Activated naive CD8-positive, alpha-beta T cell treated with anti-CD3 and anti-CD28 coated beads for 36 hours (primary cell): ENCODE data around the gene ADRB2. TPM values are rescaled to one million over a fixed set of nuclear protein-coding genes. Genes with fewer than 3 reads are reported as not detected.

Source experiments
- DNase-seq: peaks from one replicate; pipeline ENCODE4 v3.0.0; 2021
- H3K27ac Mint-ChIP-seq: one replicate; pipeline ENCODE4 v1.8.0; 2022; ENCODE audit warnings: mild to moderate bottlenecking, moderate library complexity, mixed read lengths
- H3K27me3 Mint-ChIP-seq: one replicate; pipeline ENCODE4 v1.8.0; 2022; ENCODE audit warnings: mild to moderate bottlenecking, mixed read lengths
- H3K36me3 Mint-ChIP-seq: one replicate; pipeline ENCODE4 v1.8.0; 2021; ENCODE audit warnings: mild to moderate bottlenecking, mixed read lengths
- H3K4me1 Mint-ChIP-seq: one replicate; pipeline ENCODE4 v1.8.0; 2021; ENCODE audit warnings: mixed read lengths
- H3K4me3 Mint-ChIP-seq: one replicate; pipeline ENCODE4 v1.8.0; 2022; ENCODE audit warnings: mild to moderate bottlenecking, moderate library complexity, mixed read lengths
- H3K9me3 Mint-ChIP-seq: one replicate; pipeline ENCODE4 v1.8.0; 2022; ENCODE audit warnings: mixed read lengths
- total RNA-seq, 2 experiments: library from RNA; stranded (reverse); gene quantifications; one replicate each; pipeline ENCODE4 v1.2.3, GENCODE V29; 2021

Gene ADRB2
- total RNA-seq, 2 experiments from 2014 or later: 0.18 to 0.23 TPM

- no peak for DNase-seq
- Mint-ChIP-seq H3K9me3 (peaks cover 5% of the 10 kb centered on the region), H3K36me3 (peaks cover 4% of the 10 kb centered on the region), H3K4me3 (no peak overlapping the region), H3K27me3 (no peaks in the 10 kb centered on the region), H3K4me1 (peaks cover 29% of the 10 kb centered on the region), H3K27ac (no peak overlapping the region)
These were observed 23.1 kb downstream of the ADRB2 start for GRCh38 chr5:148849461-148849860.

GRCh38 chr5:148850836-148851235, 24.4 kb downstream of the ADRB2 start:
- DNase-seq: no peak
- H3K4me1 Mint-ChIP-seq: peaks cover 22% of the 10 kb centered on the region
- no peak overlapping the region for H3K4me3 Mint-ChIP-seq
- no peak overlapping the region for H3K27ac Mint-ChIP-seq
- peaks cover 4% of the 10 kb centered on the region for H3K36me3 Mint-ChIP-seq
- no peaks in the 10 kb centered on the region for H3K27me3 Mint-ChIP-seq
- peaks cover 5% of the 10 kb centered on the region for H3K9me3 Mint-ChIP-seq

- Mint-ChIP-seq H3K27me3 (no peaks in the 10 kb centered on the region), H3K27ac (no peak overlapping the region), H3K36me3 (no peaks in the 10 kb centered on the region), H3K9me3 (no peaks in the 10 kb centered on the region), H3K4me3 (no peak overlapping the region), H3K4me1 (peaks cover 11% of the 10 kb centered on the region)
- DNase-seq: no peak
These were observed 27.5 kb downstream of the ADRB2 start for GRCh38 chr5:148853868-148854267.

GRCh38 chr5:148855249-148856008, 29.0 kb downstream of the ADRB2 start:
- no peak for DNase-seq
- Mint-ChIP-seq H3K27ac (no peak overlapping the region), H3K27me3 (no peaks in the 10 kb centered on the region)

GRCh38 chr5:148856009-148856367, 29.6 kb downstream of the ADRB2 start:
- H3K27ac Mint-ChIP-seq: no peak overlapping the region
- no peaks in the 10 kb centered on the region for H3K36me3 Mint-ChIP-seq
- H3K4me1 Mint-ChIP-seq: peaks cover 2% of the 10 kb centered on the region
- H3K9me3 Mint-ChIP-seq: no peaks in the 10 kb centered on the region
- no peaks in the 10 kb centered on the region for H3K27me3 Mint-ChIP-seq
- DNase-seq: no peak
- H3K4me3 Mint-ChIP-seq: no peak overlapping the region

More at GRCh38 chr5:148855249-148856008, 29.0 kb downstream of the ADRB2 start:
- H3K4me3 Mint-ChIP-seq: no peak overlapping the region
- no peaks in the 10 kb centered on the region for H3K36me3 Mint-ChIP-seq
- H3K4me1 Mint-ChIP-seq: peaks cover 2% of the 10 kb centered on the region
- H3K9me3 Mint-ChIP-seq: no peaks in the 10 kb centered on the region

GRCh38 chr5:148856424-148856823, 30.0 kb downstream of the ADRB2 start:
- Mint-ChIP-seq H3K36me3 (no peaks in the 10 kb centered on the region), H3K4me3 (no peak overlapping the region), H3K9me3 (no peaks in the 10 kb centered on the region), H3K27me3 (no peaks in the 10 kb centered on the region), H3K27ac (no peak overlapping the region), H3K4me1 (peaks cover 2% of the 10 kb centered on the region)
- DNase-seq: no peak

GRCh38 chr5:148857474-148857873, 31.1 kb downstream of the ADRB2 start:
- no peak overlapping the region for H3K4me3 Mint-ChIP-seq
- no peaks in the 10 kb centered on the region for H3K36me3 Mint-ChIP-seq
- H3K27ac Mint-ChIP-seq: no peak overlapping the region
- no peaks in the 10 kb centered on the region for H3K27me3 Mint-ChIP-seq
- peaks cover 2% of the 10 kb centered on the region for H3K4me1 Mint-ChIP-seq
- H3K9me3 Mint-ChIP-seq: no peaks in the 10 kb centered on the region
- no peak for DNase-seq

- DNase-seq: no peak
- Mint-ChIP-seq H3K9me3 (no peaks in the 10 kb centered on the region), H3K27ac (no peak overlapping the region), H3K4me1 (peaks cover 2% of the 10 kb centered on the region), H3K36me3 (no peaks in the 10 kb centered on the region), H3K27me3 (no peaks in the 10 kb centered on the region), H3K4me3 (no peak overlapping the region)
These were observed 31.7 kb downstream of the ADRB2 start for GRCh38 chr5:148858106-148858505.

GRCh38 chr5:148858547-148858946, 32.1 kb downstream of the ADRB2 start:
- no peaks in the 10 kb centered on the region for H3K36me3 Mint-ChIP-seq
- H3K27me3 Mint-ChIP-seq: no peaks in the 10 kb centered on the region
- peaks cover 2% of the 10 kb centered on the region for H3K4me1 Mint-ChIP-seq
- no peak for DNase-seq
- H3K9me3 Mint-ChIP-seq: no peaks in the 10 kb centered on the region
- H3K4me3 Mint-ChIP-seq: no peak overlapping the region
- no peak overlapping the region for H3K27ac Mint-ChIP-seq

GRCh38 chr5:148859703-148860102, 33.3 kb downstream of the ADRB2 start:
- no peaks in the 10 kb centered on the region for H3K36me3 Mint-ChIP-seq
- no peak for DNase-seq
- H3K27me3 Mint-ChIP-seq: no peaks in the 10 kb centered on the region
- H3K9me3 Mint-ChIP-seq: no peaks in the 10 kb centered on the region
- H3K4me3 Mint-ChIP-seq: no peak overlapping the region
- H3K27ac Mint-ChIP-seq: no peak overlapping the region
- H3K4me1 Mint-ChIP-seq: peaks cover 2% of the 10 kb centered on the region

- Mint-ChIP-seq H3K4me3 (no peak overlapping the region), H3K27ac (no peak overlapping the region), H3K4me1 (peaks cover under 1% of the 10 kb centered on the region), H3K9me3 (no peaks in the 10 kb centered on the region), H3K27me3 (no peaks in the 10 kb centered on the region), H3K36me3 (no peaks in the 10 kb centered on the region)
- DNase-seq: no peak
These were observed 34.2 kb downstream of the ADRB2 start for GRCh38 chr5:148860599-148860998.

GRCh38 chr5:148861088-148861487, 34.7 kb downstream of the ADRB2 start:
- Mint-ChIP-seq H3K4me1 (no peaks in the 10 kb centered on the region), H3K9me3 (no peaks in the 10 kb centered on the region), H3K36me3 (no peaks in the 10 kb centered on the region)

GRCh38 chr5:148861696-148862095, 35.3 kb downstream of the ADRB2 start:
- Mint-ChIP-seq H3K36me3 (no peaks in the 10 kb centered on the region), H3K4me3 (no peak overlapping the region), H3K27ac (no peak overlapping the region), H3K9me3 (no peaks in the 10 kb centered on the region), H3K4me1 (no peaks in the 10 kb centered on the region), H3K27me3 (no peaks in the 10 kb centered on the region)
- no peak for DNase-seq

More at GRCh38 chr5:148861088-148861487, 34.7 kb downstream of the ADRB2 start:
- Mint-ChIP-seq H3K27me3 (no peaks in the 10 kb centered on the region), H3K4me3 (no peak overlapping the region), H3K27ac (no peak overlapping the region)
- DNase-seq: no peak

GRCh38 chr5:148864113-148864841, 37.9 kb downstream of the ADRB2 start:
- DNase-seq: no peak
- no peak overlapping the region for H3K4me3 Mint-ChIP-seq
- H3K9me3 Mint-ChIP-seq: no peaks in the 10 kb centered on the region
- H3K4me1 Mint-ChIP-seq: no peaks in the 10 kb centered on the region
- no peaks in the 10 kb centered on the region for H3K36me3 Mint-ChIP-seq
- H3K27me3 Mint-ChIP-seq: no peaks in the 10 kb centered on the region
- no peak overlapping the region for H3K27ac Mint-ChIP-seq

GRCh38 chr5:148866024-148866423, 39.6 kb downstream of the ADRB2 start:
- H3K36me3 Mint-ChIP-seq: no peaks in the 10 kb centered on the region
- H3K27ac Mint-ChIP-seq: no peak overlapping the region
- H3K4me3 Mint-ChIP-seq: no peak overlapping the region
- H3K27me3 Mint-ChIP-seq: no peaks in the 10 kb centered on the region
- no peaks in the 10 kb centered on the region for H3K9me3 Mint-ChIP-seq
- DNase-seq: no peak
- H3K4me1 Mint-ChIP-seq: no peaks in the 10 kb centered on the region

GRCh38 chr5:148873120-148873519, 46.7 kb downstream of the ADRB2 start:
- Mint-ChIP-seq H3K27me3 (peaks cover 9% of the 10 kb centered on the region), H3K4me1 (no peaks in the 10 kb centered on the region), H3K27ac (no peak overlapping the region), H3K9me3 (no peaks in the 10 kb centered on the region), H3K36me3 (no peaks in the 10 kb centered on the region), H3K4me3 (no peak overlapping the region)
- no peak for DNase-seq
